HG02623 (cell line): ENCODE data around the gene CASQ2.

Experiments
- ATAC-seq: cut with Tn5 transposase; IDR thresholded peaks from one replicate; pipeline ENCODE4 v1.9.1; 2021; ENCODE audit warnings: moderate library complexity; ENCODE audit not compliant: unreplicated experiment

The CASQ2 gene

DNA sequence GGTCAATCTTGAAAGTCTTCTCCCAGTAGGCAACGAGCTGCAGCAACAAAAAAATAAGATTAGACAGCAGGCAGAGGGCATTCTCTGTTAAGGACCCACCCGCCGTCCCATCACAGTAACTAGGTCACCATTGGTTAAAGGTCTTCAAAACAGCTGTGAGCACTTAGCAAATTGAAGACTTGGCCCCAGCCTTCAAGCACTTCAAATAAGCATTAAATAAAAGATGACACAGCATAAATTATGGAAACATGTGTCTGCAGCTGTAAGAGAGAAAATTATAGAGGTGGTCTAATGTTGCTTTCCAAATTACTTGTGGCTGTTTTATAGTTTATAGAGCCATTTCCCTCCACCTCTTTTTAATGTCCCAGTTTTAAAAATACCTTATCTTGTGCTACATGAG, 65.6 kb downstream of the CASQ2 start:
- ATAC-seq, result no peak

DNA sequence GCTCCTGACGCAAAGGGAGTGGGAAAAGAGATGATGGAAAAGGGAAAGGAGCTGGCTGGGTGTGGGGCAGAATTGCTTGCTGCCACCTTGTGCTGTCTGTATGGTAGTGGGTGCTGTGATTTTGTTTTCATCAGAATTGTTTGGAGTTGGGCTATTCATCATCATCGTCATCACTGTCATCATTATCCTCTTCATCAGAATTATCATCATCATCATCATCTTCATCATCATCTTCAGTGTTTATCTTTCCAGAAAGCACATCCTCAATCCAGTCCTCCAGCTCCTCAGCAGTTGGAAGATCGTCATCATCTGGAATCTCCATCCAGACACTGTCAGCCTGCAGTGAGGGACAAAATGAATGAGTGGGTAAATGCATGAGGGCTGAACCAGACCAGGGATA, 67.4 kb downstream of the CASQ2 start:
- ATAC-seq, result no peak

DNA sequence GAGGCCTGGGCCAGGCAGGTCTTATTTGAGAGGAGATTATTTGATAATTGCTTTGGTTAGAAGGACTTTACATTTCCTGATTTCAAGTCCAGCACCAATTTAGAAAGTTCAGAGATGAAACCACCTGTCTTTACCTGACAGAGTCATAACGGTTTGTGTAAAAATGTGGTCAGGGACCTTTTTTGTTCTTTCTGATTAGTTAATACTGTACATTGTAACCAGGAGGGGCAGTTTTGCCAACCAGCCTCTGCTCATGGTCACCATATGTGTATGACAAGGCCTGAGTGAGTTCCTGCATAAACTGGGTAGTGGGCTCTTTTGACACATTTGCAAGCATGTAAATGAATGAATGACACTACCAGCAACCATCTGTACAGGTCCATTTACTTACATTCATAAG, 70.9 kb downstream of the CASQ2 start:
- ATAC-seq, result no peak

DNA sequence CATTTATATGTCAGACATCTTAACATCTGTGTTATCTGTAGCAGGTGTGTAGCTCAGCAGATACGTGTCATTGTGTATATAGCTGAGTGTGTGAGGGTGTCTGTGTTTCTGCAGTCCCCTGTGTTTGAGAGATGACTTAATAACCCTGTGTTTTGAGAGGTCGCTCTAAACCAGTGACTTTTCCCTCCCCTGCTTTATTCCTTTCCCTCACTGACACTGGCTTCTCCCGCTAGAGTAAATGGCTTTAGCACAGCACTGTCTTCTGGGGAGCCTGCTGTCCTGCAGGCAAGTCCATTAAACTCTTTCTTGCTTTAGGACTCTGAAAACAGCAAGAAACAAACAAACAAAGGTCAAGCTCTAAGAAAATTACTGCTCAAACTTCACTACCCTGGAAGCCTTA, 73.7 kb downstream of the CASQ2 start:
- ATAC-seq, result no peak

DNA sequence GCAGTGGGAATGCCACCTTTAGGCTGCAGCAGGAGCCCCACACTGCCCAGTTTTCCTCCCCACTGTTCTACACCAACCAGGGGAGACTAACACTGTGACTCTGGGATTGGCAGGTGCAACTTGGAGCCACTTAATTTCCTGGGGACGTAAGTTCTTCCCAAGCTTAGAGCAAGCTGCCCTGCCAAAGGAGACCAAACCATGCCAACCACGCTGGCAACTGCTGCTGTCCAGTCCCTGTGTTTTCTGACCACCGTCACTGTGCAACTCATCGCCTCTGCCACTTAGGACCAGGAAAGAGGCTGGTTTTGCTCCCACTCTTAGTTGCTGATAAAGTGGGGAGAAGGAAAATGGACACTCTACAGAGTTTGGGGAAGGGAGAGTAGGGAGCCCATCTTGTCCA, 76.3 kb downstream of the CASQ2 start:
- no peak for ATAC-seq

DNA sequence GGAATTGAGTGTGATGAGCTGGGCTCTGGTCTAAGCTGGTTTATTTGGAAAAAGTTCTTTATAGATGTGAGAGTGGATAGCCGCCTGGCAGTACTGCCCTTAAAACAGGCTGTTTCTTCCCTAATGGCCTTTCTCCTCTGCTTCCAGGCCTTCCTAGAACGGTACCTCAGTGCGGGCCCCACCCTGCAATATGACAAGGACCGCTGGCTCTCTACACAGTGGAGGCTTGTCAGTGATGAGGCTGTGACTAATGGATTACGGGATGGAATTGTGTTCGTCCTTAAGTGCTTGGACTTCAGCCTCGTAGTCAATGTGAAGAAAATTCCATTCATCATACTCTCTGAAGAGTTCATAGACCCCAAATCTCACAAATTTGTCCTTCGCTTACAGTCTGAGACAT, 77.5 kb downstream of the CASQ2 start:
- no peak for ATAC-seq

DNA sequence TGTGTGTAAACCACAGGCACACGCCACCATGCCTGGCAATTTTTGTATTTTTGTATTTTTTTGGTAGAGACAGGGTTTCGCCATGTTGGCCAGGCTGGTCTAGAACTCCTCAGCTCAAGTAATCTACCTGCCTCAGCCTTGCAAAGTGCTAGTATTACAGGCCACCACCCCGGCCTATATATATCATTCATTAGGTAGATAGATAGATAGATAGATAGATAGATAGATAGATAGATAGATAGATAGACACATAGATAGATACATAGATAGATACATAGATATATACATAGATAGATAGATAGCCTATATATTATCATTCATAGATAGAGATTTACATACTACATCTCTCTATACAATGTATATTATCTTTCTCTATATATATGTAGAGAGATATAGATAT, 80.8 kb downstream of the CASQ2 start:
- no peak for ATAC-seq

DNA sequence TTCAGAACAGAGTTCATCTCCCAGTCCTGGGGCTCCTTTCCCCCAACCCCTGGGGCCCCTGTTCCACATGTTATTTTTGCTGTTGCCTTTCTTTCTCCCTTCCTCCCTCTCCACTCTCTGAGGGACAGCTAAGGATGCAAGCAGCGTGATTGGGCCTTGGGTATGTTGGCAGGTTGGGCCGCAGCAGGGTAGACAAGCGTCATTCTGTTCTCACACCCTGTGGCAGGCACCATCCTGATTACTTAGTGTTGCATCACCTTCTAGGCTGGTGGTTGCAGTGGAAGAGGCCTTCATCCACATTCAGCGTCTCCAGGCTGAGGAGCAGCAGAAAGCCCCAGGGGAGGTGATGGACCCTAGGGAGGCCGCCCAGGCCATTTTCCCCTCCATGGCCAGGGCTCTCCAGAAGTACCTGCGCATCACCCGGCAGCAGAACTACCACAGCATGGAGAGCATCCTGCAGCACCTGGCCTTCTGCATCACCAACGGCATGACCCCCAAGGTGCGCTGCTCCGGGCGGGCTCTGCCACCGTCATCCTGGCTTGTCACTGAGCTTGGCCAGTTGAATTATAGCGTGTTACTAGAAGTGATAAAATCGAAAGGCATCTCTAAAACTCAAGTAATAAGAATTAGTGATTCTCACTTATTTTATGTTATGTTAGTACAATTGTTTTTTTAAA, 83.3 kb downstream of the CASQ2 start:
- ATAC-seq, result no peak

DNA sequence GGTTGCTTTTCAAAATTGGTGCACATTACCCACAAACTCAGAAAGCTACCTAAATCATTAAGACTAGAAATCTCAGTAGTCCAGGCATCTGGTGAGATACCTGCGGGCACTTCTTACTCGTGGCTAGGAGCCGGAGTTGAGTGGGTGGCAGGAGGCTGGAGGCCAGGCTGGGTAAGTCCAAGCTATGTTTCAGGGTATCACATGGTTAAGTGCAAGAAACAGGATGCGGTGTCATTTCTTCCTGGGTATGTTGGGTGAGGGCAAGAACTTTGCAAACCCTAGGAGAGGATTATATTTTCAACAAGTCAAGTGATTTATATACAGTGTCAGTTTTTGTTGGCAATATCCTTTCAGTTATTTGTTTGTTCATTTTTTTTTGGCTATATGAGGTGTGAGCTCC, 85.7 kb downstream of the CASQ2 start:
- no peak for ATAC-seq

DNA sequence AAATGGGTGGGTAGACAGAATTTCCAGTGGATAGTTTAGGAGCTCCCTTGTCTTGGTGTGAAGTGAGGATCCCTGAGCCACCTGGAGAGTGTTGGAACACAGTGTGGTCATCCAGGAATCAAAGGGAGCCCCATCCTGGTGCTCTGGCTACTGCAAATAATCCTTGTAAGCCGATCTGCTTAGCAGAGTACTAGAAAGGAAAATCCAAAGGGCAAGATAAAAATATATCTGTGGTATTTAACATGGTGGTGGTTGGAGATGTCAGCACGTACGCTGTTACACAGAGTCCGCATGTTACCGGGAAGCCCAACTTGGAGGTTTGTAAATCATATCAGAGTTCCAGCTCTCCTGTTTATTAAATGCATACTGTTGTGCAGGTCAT, 87.8 kb downstream of the CASQ2 start:
- ATAC-seq, result no peak

DNA sequence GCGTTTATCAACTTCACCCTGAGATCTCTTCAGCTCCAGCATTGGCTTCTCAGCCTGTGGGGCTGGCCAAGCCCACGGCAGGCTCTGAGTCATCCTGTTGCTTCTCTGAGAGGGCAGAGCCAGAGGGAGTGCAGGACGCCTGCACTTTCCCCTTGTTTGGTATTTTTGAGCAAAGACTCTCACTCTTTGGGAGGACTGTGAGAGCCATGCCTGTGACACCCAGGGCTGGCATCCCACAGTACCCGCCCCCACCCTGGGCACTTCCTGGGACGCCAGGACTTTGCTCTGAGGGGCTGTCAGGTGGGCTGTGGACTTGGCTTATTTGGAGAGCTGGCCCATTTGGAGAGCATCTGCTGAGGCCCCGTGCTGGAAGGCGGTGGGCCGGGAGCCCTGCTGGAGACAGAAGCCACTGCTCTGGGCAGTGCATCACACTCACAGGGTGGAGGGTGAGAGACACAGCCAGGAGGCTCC, 89.3 kb downstream of the CASQ2 start:
- ATAC-seq, result no peak

DNA sequence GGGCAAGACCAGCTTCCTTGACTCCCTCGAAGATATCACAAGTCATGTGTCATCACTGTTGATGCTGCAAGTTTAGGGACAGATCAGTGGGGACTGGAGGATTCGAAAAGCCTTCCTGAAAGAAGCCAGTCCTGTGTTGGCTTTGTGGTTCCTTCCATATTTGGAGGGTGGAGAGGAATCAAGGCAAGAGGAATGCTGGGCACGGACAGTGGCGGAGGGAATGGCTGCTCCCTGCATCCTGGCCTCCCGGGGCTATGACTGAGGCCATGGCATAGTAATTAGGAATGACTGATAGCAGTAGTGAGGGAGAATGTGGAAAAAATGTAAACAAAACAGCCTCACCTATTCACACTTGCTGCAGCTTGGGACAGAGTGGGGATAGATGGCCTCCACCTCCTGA, 90.4 kb downstream of the CASQ2 start:
- ATAC-seq, result no peak

DNA sequence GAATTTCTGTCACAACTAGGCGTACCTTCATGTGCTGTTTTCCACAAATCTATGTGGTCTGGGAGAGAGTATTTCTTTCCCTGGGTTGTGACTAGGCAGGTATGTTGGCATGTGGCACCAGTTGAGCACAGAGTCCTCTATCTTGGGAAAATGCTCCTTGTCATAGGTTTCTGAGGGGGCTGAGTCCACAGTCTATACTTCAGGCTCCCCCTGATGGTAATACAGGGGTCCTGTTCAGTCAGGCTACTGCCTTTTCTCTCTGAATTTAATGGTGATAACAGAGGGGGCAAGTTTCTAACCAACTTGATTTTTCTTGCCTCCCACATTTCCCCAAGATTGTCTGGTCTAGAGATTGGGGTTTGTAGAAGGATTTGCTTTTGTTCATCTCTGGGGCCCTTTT, 90.9 kb downstream of the CASQ2 start:
- no peak for ATAC-seq

DNA sequence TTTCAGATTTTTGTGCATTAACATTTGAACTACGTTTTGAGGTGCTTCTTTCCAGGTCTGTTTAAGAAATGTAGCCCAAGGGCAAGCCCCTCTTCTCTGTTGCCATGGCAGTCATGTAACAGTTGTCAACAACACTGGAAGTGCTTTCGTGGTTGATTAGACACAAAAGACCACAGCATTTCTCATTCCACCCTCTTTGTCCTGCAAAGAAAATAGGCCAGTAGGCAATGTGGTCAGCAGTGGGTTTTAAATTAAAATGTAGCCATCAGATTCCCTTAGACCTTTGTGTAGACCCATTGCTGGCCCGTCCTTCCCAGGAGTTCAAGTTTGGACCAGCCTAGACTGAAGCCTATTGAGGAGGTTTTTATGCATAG, 91.3 kb downstream of the CASQ2 start:
- no peak for ATAC-seq

DNA sequence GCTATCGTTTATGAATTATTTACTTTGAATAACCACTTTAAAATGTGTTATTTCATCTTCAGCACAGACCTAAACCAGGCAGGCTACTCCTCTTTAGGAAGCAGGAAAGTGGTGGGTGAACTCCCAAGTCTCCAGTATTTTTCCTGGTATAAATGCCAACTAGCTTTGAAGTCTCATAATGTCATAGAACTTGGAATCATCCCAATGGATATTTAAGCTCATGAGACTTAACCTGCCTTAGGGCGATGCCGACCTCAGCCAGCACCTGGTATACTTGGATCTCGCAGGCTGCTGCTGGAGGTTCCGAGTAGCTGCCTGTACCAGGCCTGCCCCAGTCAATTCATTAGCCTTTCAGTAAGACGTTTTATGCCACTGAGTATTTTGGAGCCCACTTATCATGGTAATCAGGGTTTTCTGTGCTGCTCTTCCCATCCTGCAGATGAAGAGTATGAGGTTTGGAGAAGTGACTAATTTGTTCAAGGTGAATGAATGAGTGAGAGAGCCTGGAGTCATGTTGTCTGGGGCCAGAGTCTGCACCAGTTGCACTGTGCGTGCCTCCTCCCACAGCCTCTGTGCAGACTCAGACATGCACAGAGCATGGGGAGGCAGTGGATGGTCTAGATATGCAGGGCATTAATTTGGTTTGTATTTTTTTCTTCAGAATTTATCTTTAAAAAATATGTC, 91.9 kb downstream of the CASQ2 start:
- no peak for ATAC-seq

DNA sequence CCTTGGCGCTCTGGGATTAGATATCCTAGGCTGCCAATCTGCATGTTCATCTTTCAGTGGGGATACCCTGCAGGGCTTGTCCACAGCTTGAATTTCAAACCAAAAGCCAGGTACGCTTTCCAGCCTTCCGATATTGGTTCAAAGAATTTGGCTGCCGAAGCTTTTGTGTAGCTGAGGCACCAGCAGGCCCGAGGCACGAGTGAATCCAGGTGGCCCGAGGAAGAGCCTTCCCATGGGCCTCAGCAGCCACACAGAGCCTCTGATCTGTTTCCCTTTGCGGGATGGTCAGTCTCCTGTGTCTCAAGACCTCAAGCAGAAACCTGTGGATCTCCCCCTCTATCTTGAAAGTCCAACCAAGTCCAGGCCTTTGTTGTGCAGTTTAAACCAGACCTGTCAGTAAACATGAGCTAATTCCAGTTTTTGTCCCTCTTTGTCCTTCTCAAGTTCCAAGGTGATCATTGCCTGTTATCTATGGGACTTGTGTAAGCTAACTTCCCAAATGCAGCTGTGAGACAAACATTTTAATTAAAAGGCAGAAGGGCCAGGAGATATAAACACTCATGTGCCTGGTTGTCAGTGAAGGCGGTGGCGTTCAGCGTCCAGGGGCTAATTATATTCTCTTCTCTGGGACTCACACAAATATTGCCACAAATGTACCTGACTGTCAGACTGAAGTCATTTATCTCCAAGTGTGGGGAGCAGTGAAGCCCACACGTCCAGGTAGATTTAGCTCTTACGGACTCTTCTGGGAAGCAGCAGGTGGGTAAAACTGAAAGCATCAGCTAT, 96.1 kb downstream of the CASQ2 start:
- no peak for ATAC-seq

DNA sequence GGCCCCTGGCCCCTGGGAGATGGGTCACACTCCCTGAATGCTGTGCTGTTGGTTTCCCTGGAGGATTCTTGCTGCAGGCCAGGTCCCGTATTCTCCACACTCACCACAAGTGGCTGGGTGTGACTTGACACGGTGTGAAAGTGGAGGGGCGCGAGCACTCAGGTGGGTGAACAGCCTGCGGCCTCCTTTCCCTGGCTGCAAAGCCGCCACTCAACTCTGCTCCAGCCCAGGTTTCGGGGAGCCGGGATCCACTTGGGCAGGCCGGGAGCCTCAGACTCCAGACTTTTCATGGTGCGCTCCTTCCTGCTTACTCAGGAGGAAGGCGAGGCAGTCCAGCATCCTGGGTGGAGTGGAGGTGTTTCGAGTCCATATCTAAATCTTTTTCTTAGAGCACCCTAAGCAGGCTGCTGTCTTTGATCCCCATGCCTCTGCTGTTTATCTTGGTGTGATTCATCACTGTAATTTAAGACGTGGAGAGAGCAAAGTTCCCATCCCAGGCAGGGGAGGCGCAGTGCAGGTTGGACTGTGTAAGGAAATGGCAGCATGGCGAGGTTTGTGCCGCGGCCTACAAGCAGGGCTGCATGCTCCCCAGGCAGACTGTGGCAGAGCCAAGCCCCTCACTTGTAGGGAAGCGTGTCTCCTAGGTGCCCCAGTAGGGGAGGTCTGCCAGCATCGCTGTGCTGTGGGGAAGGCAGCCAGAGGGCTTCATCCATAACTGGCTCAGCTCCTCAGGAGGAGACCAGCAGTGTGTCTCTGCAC, 97.2 kb downstream of the CASQ2 start:
- no peak for ATAC-seq

DNA sequence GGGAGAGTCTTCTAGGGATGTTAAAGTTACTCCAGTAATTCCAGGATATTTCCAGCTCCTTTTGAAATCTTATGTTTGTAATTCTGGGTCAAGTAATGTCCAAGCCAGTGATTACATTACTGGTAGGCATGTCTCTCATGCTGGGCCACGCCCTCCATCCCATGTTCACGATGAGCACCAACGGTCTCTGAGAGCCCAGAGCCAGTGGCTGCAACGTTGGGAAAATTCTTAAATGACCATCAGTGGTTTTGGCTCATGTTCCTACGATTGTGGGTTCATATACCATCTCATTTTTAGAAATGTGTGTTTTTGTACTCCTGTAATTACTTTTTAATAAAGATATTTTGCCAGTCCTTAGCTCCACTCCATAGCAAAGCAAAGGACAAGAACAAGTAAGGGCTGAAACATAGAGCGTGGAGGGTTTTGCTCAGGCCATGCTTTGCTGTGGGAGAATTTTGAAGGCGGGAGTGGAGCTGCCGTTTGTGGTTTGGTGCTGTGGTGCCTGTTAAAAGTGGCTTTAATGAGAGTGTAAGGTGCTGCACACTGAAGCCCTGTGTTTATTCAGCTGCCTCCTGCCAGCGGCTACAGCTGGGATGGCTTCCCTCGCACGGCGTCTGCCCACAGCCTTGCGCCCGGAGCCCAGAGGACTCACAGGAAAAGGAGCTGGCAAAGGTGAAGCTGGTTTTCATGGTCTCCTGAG, 97.9 kb downstream of the CASQ2 start:
- no peak for ATAC-seq

DNA sequence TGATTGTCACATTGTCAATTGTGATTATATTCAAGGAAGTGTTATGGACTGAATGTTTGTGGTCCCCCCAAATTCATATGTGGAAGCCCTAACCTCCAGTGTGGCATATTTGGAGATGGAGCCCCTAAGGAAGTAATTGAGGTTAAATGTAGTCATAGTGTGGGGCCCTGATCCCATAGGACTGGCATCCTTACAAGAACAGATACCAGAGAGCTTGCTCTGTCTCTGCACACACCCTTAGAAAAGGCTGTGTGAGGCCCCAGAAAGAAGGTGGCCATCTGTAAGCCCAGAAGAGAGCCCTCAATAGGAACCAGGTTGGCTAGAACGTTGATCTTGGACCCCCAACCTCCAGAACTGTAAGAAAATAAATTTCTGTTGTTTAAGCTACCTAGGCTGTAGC, 98.6 kb downstream of the CASQ2 start:
- no peak for ATAC-seq

DNA sequence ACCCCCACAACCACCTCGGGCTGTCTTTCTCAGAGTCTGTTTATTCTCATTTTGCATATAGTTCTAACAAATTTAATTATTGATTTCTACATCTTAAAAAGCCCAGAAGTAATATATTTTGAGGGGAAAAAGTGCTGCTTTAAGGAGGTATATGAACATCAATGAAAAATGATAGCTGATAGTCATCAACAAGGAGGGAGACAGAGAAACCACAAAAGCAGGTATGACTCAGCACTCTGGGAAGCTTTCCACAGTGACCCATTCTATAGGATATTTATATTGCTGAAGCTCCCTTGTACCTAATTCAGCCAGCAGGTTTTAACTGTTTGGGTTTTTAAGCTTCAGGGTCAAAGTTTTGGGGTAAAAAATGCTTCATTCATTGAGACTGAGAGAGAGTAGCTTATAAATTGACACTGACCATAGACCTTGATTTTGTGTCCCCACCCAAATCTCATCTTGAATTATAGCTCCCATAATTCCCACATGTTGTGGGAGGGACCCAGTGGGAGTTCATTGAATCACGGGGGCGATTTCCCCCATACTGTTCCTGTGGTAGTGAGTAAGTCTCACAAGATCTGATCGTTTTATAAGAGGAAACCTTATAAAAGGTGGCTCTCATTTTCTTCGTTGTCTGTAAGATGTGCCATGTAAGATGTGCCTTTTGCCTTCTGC, 99.4 kb downstream of the CASQ2 start:
- no peak for ATAC-seq
